K562 (cell line): ENCODE results near the gene PEAR1. TPM values are rescaled to one million over a fixed set of nuclear protein-coding genes. Genes with fewer than 3 reads are reported as not detected.
A peak's percentile ranks its signal among the peaks of the same experiment; 100 is the strongest.

ENCODE experiments used
- ATAC-seq: fragments of 200-7000 bp; cut with Tn5 transposase; 3 replicates; pipeline ENCODE4 v1.9.1; 2020; ENCODE audit warnings: moderate library complexity
- BruUV-seq: library from RNA; stranded (reverse); fragments of 400-500 nt; replicated peaks from 2 replicates; lab custom pipeline; 2021; lab: Mats Ljungman, UMichigan
- CTCF ChIA-PET: fragments of 300-600 bp; formaldehyde crosslinking; extraction: SDS; loops from one replicate; lab custom pipeline; 2021; ENCODE audit warnings: low intra/inter-chr PET ratio; lab: Yijun Ruan, JAX
- POLR2A ChIA-PET: fragments of 300-600, 350-650 bp; sonication (Branson Sonifier 250); formaldehyde crosslinking; extraction: SDS; loops from one replicate; lab custom pipeline; 2021; ENCODE audit warnings: antibody characterized with exemption, inconsistent platforms; lab: Yijun Ruan, JAX
- DNase-seq, 4 experiments: peaks; one replicate each; pipeline versions ENCODE4 v3.0.0 to v3.0.0-alpha.2; 2011 to 2018; ENCODE audit warnings: low spot score in 3 of 4, mixed read lengths in 3 of 4; ENCODE audit errors: extremely low read depth in 1 of 4
- FAIRE-seq: peaks from 2 replicates; lab custom pipeline; 2011; peaks lifted over from hg19 to GRCh38; lab: Jason Lieb, UNC
- H2AFZ ChIP-seq: 2 replicates; pipeline ENCODE4 v1.6.0; 2011; ENCODE audit warnings: low read depth, low read length, control low read depth, inconsistent platforms
- H3K27ac ChIP-seq: fragments of 200-600 bp; 3 replicates; pipeline ENCODE4 v1.8.0; 2011; ENCODE audit warnings: low read depth, mild to moderate bottlenecking, control low read depth, inconsistent platforms, low read length, moderate library complexity, mixed read lengths; ENCODE audit errors: extremely low read depth
- H3K27me3 ChIP-seq, 2 experiments: fragments of 300-600 bp in 1 of 2; 2 replicates in 1 of 2; 3 replicates in 1 of 2; pipeline versions ENCODE4 v1.6.0 to v1.8.0; 2011; ENCODE audit warnings: inconsistent platforms in 2 of 2, low read length in 2 of 2, mild to moderate bottlenecking in 1 of 2, mixed read lengths in 1 of 2, moderate library complexity in 1 of 2; ENCODE audit not compliant: control insufficient read depth in 2 of 2, insufficient read depth in 2 of 2
- H3K36me3 ChIP-seq: fragments of 300-600 bp; 3 replicates; pipeline ENCODE4 v1.8.0; 2011; ENCODE audit warnings: mild to moderate bottlenecking, low read length, inconsistent platforms; ENCODE audit not compliant: control insufficient read depth, insufficient read depth
- H3K4me1 ChIP-seq, 2 experiments: fragments of 200-600 bp in 1 of 2; replicated peaks in 1 of 2; 2 replicates in 1 of 2; 3 replicates in 1 of 2; pipeline versions ENCODE4 v1.5.1 to v1.8.0; 2011; ENCODE audit warnings: inconsistent platforms in 2 of 2, low read length in 2 of 2, mild to moderate bottlenecking in 1 of 2, mixed read lengths in 1 of 2, moderate library complexity in 1 of 2; ENCODE audit not compliant: control insufficient read depth in 2 of 2, insufficient read depth in 2 of 2
- H3K4me2 ChIP-seq: 2 replicates; pipeline ENCODE4 v1.6.1; 2011; ENCODE audit warnings: low read length, control low read depth, inconsistent platforms, mixed read lengths; ENCODE audit not compliant: insufficient read depth
- H3K4me3 ChIP-seq: fragments of 200-600 bp; sonication (generic), shearing (Covaris generic); 2 replicates; pipeline ENCODE4 v1.5.1; 2016; ENCODE audit warnings: control low read depth, inconsistent platforms
- H3K79me2 ChIP-seq: fragments of 200-600 bp; 3 replicates; pipeline ENCODE4 v1.8.0; 2011; ENCODE audit warnings: low read length, inconsistent platforms; ENCODE audit not compliant: control insufficient read depth, insufficient read depth
- H3K9ac ChIP-seq, 2 experiments: 2 replicates each; pipeline versions ENCODE4 v1.6.0 to v1.6.1; 2011; ENCODE audit warnings: low read depth in 2 of 2, low read length in 2 of 2, control low read depth in 1 of 2, inconsistent platforms in 1 of 2, mild to moderate bottlenecking in 1 of 2, mixed read lengths in 1 of 2; ENCODE audit not compliant: insufficient read depth in 1 of 2
- H3K9me1 ChIP-seq: one replicate; pipeline ENCODE4 v1.6.0; 2011; ENCODE audit warnings: inconsistent platforms, mild to moderate bottlenecking, low read length, moderate library complexity; ENCODE audit not compliant: control insufficient read depth, insufficient read depth
- H3K9me3 ChIP-seq: replicated peaks from 2 replicates; pipeline ENCODE4 v1.5.1; 2011; ENCODE audit warnings: low read depth, low read length, inconsistent platforms; ENCODE audit not compliant: control insufficient read depth, insufficient read depth
- H4K20me1 ChIP-seq: replicated peaks from 2 replicates; pipeline ENCODE4 v1.6.1; 2011; ENCODE audit warnings: low read length, inconsistent platforms, mixed read lengths; ENCODE audit not compliant: control insufficient read depth, insufficient read depth
- C11orf30 ChIP-seq: fragments of 450-650 bp; IDR thresholded peaks from 2 replicates; pipeline ENCODE4 v1.6.1; 2016; ENCODE audit warnings: low read depth, mild to moderate bottlenecking
- CAMTA2 ChIP-seq: fragments of 250-450 bp; sonication (Bioruptor Pico); conservative IDR thresholded peaks from 2 replicates; pipeline ENCODE4 v1.5.1; 2022
- ERF ChIP-seq: fragments of 450-650 bp; formaldehyde crosslinking; IDR thresholded peaks from 2 replicates; pipeline ENCODE4 v1.4.0; 2020; ENCODE audit warnings: mild to moderate bottlenecking, mixed read lengths
- MAFF ChIP-seq: IDR thresholded peaks from 2 replicates; pipeline ENCODE4 v1.6.1; 2012; ENCODE audit warnings: low read length, improper control_type of control experiment
- TEAD4 ChIP-seq, 2 experiments: sonication (generic) in 1 of 2; formaldehyde crosslinking in 1 of 2; IDR thresholded peaks; 2 replicates each; pipeline versions ENCODE4 v1.6.1 to v1.8.0; 2012 to 2022; ENCODE audit warnings: borderline replicate concordance in 1 of 2, inconsistent platforms in 1 of 2, low read length in 1 of 2, mild to moderate bottlenecking in 1 of 2, missing genetic modification reagents in 1 of 2
- TSHZ1 ChIP-seq: fragments of 250-450 bp; sonication (Bioruptor Pico); IDR thresholded peaks from 2 replicates; pipeline ENCODE4 v1.4.0; 2020; ENCODE audit warnings: mild to moderate bottlenecking, moderate library complexity
- YBX1 ChIP-seq: fragments of 450-650 bp; IDR thresholded peaks from 2 replicates; pipeline ENCODE4 v1.7.1; 2016; ENCODE audit warnings: mild to moderate bottlenecking
- WGBS: fragments of 100-300 bp; shearing (Covaris generic); methylation state at CpG from one replicate; pipeline ENCODE4 v1.1.6; 2016; ENCODE audit warnings: low coverage, mixed read lengths; ENCODE audit not compliant: insufficient coverage; ENCODE audit errors: missing lambda C conversion rate; 5-methylcytosine and 5-hydroxymethylcytosine counted together
- in situ Hi-C: fragments of 300-500 bp; cut with MboI; formaldehyde crosslinking; loops from 4 replicates; pipeline ENCODE4 v1.15.0; 2018; ENCODE audit warnings: inconsistent platforms, mixed read lengths
- intact Hi-C: fragments of 100-400 bp; cut with micrococcal nuclease; formaldehyde crosslinking; loops from 2 replicates; pipeline ENCODE4 v1.14.2; 2022
- polyA plus RNA-seq, 8 experiments: library from polyadenylated mRNA; depleted of rRNA in 4 of 8; stranded (reverse) in 5 of 8; unstranded in 3 of 8; fragments of >200 nt; fragmentation: Nextera tagmentation in 2 of 8; fragmentation: Illumina TruSeq in 1 of 8; extraction: Ambion mirVana in 2 of 8; extraction: Trizol in 1 of 8; gene quantifications; 2 replicates each; pipeline versions ENCODE4 v1.2.1 to v1.2.3, GENCODE V29; 2011 to 2014; ENCODE audit warnings: inconsistent platforms in 1 of 8, missing spikeins in 1 of 8
- total RNA-seq, 7 experiments: library from RNA; depleted of rRNA in 6 of 7; stranded (reverse); fragments of >200 nt in 6 of 7; fragmentation: Illumina TruSeq in 2 of 7; extraction: Trizol in 2 of 7; gene quantifications; 2 replicates each; pipeline versions ENCODE4 v1.2.1 to v1.2.3, GENCODE V29; 2011 to 2021; ENCODE audit warnings: low replicate concordance in 1 of 7
- TF ChIP-seq, protein P1 (sequence below), 2 experiments: fragments of 450-650 bp; IDR thresholded peaks; 2 replicates each; pipeline ENCODE4 v1.6.1; 2016; ENCODE audit warnings: mild to moderate bottlenecking in 2 of 2, borderline replicate concordance in 1 of 2, low read depth in 1 of 2, moderate library complexity in 1 of 2

Gene PEAR1
- total and polyA plus RNA-seq, 9 of the 15 experiments (the other 6 are each of a cell fraction or from before 2014, with no cell fraction given): 0.87 to 13.9 (median 6.1) TPM

GRCh38 chr1:156927215-156928042 lies 33.9 kb downstream of the PEAR1 start:
- DNase-seq: peak; percentile 74 to 87 (median 78)
- FAIRE-seq: peak; percentile 42
- ChIA-PET POLR2A (interaction anchor here (0.7 to 1.1 kb wide), 4 partner anchors 14 to 336 kb away, joined by 3 to 4 read pairs (median 3); partner anchors contain the start of gene NAXE), CTCF (interaction anchor here (1.2 to 2.1 kb wide), 4 partner anchors 17 to 343 kb away, joined by 4 to 12 read pairs (median 7); no protein-coding TSS in a partner anchor)
- WGBS: 36% methylated on average over 56 of the region's 64 CpGs
- Histone ChIP-seq H3K9me3 (no peaks in the 10 kb centered on the region), H3K79me2 (no peaks in the 10 kb centered on the region), H3K4me3 (peak overlapping the region; percentile 30; the same call in 1 of the 2 replicates), H3K27me3 (peaks cover 5 to 6% of the 10 kb centered on the region in 2 experiments; a peak in 2 of 5 replicates), H4K20me1 (no peaks in the 10 kb centered on the region), H3K27ac (no peak overlapping the region; the same call in 2 of the 3 replicates), H3K4me1 (peaks cover 24 to 33% of the 10 kb centered on the region in 2 experiments), H3K4me2 (peak overlapping the region; percentile 73), H3K9me1 (no peaks in the 10 kb centered on the region), H2AFZ (peak overlapping the region; percentile 93), H3K9ac (peak overlapping the region; percentile 57 to 88; a peak in 3 of 4 replicates), H3K36me3 (no peaks in the 10 kb centered on the region)
- BruUV-seq: no TSS peak
- intact Hi-C loops: loop anchor here (2.0 to 5.0 kb wide), 3 partner anchors 31 to 230 kb away; no protein-coding TSS in a partner anchor
- peak; percentile 87 for ATAC-seq
- in situ Hi-C loops: loop anchor here (5.0 kb wide), 1 partner anchor 35 kb away; the partner anchor contains the start of gene PEAR1
- TF ChIP-seq YBX1 (no peak), TSHZ1 (no peak), ERF (no peak), MAFF (no peak), C11orf30 (no peak), TEAD4 (IDR thresholded peaks at IDR 0.05; ENCODE audit: low read length) (no peak), TEAD4 (CRISPR knock-in tag; IDR thresholded peaks at IDR 0.05; ENCODE audit: borderline replicate concordance) (no peak), CAMTA2 (CRISPR knock-in tag) (no peak)
- TF ChIP-seq, protein P1, sequence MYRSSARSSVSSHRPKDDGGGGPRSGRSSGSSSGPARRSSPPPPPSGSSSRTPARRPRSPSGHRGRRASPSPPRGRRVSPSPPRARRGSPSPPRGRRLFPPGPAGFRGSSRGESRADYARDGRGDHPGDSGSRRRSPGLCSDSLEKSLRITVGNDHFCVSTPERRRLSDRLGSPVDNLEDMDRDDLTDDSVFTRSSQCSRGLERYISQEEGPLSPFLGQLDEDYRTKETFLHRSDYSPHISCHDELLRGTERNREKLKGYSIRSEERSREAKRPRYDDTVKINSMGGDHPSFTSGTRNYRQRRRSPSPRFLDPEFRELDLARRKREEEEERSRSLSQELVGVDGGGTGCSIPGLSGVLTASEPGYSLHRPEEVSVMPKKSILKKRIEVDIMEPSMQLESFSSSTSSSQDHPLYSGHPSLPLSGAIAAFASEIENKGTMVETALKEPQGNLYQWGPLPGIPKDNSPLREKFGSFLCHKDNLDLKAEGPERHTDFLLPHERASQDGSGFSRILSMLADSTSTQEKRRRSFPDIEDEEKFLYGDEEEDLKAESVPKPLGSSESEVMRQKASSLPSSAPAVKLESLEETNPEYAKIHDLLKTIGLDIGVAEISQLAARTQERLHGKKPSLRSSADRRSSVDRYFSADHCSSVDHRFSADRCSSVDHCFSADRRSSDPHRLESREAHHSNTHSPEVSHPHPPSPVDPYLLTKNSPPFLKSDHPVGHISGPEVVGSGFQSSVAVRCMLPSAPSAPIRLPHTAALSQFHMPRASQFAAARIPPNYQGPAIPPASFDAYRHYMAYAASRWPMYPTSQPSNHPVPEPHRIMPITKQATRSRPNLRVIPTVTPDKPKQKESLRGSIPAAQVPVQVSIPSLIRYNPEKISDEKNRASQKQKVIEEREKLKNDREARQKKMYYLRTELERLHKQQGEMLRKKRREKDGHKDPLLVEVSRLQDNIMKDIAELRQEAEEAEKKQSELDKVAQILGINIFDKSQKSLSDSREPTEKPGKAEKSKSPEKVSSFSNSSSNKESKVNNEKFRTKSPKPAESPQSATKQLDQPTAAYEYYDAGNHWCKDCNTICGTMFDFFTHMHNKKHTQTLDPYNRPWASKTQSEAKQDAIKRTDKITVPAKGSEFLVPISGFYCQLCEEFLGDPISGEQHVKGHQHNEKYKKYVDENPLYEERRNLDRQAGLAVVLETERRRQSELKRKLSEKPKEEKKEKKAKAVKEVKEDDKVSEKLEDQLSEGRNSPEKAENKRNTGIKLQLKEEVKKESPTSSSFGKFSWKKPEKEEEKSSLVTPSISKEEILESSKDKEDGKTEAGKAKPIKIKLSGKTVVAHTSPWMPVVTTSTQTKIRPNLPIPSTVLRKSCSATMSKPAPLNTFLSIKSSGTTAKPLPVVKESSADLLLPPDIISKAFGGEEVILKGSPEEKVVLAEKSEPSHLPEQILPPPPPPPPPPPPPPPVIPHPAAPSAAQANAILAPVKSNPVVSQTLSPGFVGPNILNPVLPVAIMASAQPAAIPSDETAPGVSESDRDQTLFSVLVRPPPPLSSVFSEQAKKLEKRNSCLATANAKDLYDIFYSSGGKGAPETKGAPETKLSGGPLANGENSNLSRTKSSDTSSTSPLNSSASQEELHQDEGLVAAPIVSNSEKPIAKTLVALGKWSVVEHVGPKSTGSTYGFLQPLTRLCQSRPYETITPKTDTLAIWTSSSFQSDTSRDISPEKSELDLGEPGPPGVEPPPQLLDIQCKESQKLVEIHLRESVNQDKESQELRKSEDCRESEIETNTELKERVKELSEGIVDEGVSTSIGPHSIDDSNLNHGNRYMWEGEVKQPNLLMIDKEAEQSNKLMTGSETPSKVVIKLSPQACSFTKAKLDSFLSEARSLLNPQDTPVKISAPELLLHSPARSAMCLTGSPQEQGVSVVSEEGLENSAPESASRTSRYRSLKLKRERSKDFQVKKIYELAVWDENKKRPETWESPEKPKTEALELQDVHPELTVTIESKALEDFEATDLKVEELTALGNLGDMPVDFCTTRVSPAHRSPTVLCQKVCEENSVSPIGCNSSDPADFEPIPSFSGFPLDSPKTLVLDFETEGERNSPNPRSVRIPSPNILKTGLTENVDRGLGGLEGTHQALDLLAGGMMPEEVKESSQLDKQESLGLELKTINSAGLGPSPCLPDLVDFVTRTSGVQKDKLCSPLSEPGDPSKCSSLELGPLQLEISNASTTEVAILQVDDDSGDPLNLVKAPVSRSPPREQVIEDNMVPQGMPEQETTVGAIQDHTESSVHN (IDR thresholded peaks at IDR 0.05; ENCODE audit: borderline replicate concordance in 1 of 2, low read depth in 1 of 2): no peak
